ENCODE data around the gene ZNF816.
"Not testable (repeated sequence)": the region's sequence is repeated elsewhere in the genome, so short reads cannot be mapped to it uniquely, and the experiment has no call there.

ZNF816 gene

DNA sequence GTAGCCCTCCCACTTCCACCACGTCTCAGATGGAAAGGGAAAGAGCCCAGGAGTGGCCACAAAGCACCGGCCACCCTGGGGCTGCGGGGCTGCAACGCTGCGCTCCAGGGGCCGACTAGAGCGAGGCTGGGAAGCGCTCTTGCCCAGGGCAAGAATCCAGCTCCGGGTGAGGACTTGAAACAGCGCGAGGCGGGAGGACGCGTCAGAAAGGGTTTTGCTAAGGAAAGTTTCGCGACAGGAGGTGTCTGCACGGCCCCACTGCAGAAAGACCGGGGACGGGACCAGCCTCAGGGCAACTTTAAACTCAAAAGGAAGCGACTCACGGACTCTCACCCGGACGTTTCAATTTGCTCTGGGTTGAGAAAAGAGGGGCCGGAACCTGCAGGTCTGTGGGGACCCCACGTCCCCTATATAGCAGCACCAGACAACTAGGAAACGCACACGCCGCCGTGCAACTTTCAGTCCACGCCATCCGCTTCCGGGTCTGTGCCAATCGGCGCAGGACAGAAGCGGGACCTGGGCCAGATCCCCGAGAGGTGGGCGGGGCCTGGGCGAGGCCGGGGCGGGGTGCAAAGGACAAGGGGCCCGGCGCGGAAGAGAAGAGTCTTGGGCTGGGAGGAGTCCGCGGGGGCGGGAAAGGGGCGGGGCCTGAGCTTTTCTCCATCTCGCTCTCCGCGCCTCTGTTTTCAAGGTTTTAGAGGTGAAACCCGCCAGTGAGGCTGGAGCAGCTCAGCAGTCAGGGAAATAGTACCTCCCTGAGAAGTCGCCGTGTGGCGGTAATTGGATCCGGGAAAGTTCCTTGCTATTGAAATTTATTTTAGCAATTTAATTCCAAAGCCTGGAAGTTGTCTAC, at the start of gene ZNF816:
ZNF816 (minus strand) TSS at position 488 of the 853 bp plus-strand sequence. CDS start 6,792 bp downstream, outside the sequence.
- DNase-seq, result peak; percentile 91

DNA sequence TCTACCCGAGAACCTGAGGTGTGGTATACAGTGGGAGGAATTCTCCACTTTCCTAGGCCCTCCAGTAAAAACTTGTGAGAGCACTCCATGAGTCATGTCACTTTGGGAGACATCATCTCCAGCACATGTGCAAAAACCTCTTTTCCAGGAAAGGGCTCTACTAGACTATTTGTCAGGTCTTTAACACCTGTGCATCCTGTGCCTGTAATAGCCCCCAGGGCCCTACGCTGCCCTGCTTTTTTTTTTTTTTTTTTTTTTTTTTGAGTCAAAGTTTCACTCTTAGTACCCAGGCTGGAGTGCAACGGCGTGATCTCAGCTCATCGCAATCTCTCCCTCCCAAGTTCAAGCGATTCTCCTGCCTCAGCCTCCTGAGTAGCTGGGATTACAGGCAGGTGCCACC, 49.3 kb upstream of the ZNF816 start:
- DNase-seq, result no peak

DNA sequence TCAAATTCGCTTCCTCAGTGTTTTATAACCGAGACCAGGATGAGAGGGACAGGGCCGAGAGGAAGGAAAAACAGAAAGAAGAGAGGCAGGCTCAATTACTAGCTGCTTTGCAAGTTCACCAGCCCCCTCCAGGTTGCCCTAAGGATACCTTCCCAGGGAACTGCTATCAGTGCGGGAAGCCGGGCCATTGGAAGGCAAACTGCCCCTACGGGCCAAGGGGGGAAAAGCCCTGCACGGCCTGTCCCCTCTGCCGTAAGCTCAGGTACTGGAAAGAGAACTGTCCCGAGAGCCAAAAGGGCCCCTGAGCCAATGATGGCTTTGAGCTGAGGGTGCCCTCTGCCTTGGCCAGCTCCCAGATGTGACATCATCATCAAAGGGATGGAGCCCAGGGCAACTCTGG, 47.8 kb upstream of the ZNF816 start:
- DNase-seq, result no peak

- no peak for DNase-seq
Observed at GRCh38 chr19:53008061-53008778, 45.5 kb upstream of the ZNF816 start.

DNA sequence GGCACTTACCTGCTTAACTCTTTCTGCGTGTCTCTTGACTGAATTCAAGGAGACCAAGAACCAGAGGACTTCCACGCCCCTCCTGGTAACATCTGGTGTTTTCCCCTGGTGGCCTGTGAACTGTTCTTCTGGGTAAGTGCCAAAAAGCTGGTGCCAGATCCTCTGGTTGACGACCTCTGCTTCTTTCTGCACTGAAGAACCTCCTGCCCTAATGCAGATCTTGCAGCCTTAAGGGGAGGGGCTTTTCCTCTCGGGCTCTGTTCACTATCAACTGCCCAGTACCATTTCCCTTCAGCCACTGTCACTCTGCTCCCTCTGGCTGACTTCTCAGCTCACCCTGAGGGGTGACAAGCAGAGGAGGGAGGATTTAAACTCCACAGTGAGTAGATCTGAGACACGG, 44.9 kb upstream of the ZNF816 start:
- DNase-seq, result no peak

- DNase-seq, result no peak
Observed at GRCh38 chr19:53007200-53007599, 44.5 kb upstream of the ZNF816 start.

DNA sequence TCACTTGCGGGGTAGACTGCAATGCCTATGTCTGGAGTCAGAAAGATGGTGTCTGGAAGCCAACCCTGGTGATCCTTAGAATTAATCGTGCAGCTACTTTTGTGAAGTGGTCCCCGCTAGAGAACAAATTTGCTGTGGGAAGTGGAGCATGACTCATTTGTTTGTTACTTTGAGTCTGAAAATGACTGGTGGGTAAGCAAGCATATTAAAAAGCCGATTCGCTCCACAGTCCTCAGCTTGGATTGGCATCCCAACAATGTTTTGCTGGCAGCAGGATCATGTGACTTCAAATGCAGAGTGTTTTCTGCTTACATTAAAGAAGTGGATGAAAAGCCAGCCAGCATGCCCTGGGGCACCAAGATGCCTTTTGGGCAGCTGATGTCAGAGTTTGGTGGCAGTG, 41.6 kb upstream of the ZNF816 start:
- no peak for DNase-seq

GRCh38 chr19:53002479-53002878, 39.8 kb upstream of the ZNF816 start:
- DNase-seq, result no peak

DNA sequence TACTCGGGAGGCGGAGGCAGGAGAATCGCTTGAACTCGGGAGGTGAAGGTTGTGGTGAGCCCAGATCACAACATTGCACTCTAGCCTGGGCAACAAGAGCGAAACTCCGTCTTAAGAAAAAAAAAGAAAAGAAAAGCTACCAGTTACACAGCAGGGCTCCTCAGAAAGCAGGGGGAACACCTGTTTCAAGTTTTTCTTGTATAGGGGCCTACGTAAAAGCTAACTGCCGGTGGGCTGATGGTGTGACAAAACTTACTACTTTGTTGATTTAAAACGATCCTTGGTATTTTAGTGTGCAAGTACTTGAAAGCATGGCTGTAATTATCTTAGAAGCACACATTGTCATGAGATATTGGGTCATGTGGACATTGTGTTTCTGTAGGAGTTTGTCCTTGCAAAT, 35.3 kb upstream of the ZNF816 start:
- DNase-seq, result no peak

- DNase-seq, result no peak
Observed at GRCh38 chr19:52995711-52996110, 33.0 kb upstream of the ZNF816 start.

DNA sequence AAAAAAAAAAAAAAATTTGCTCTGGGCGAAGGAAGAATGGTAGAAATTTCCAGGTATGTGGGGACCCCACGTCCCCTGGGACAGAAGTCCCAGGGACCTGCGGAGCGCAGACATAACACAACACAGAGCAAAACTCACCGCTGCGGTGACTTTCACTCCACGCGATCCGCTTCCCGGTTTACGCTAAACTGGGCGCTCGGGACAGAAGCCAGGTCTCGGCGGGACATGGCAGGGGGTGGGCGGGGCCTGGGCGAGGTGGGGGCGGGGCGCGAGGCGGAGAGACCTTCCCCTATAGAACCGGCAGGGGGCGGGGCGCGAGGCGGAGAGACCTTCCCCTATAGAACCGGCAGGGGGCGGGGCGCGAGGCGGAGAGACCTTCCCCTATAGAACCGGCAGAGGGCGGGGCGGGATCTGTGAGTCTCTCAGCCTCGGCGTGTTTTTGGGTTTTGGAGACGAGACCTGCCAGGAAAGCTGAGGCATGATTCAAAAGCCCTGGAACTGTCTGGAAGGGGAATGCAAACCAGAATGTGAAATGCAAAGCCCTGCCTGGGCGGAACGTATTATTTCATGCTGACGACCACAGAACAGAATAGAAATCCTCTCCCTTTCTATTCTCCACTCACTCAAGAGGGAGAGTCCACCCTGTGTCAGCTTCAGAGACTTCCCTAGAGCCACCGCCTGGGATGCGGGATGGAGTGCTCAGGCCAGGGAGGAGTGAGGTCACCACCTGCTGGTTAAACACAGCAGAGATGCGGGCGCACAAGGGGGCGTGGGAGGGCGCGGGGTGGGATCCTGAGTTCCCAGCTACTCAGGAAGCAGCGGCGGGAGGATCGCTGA, 30.9 kb upstream of the ZNF816 start:
- peak; percentile 30 for DNase-seq

GRCh38 chr19:52992109-52993004, 29.7 kb upstream of the ZNF816 start:
- no peak for DNase-seq

DNA sequence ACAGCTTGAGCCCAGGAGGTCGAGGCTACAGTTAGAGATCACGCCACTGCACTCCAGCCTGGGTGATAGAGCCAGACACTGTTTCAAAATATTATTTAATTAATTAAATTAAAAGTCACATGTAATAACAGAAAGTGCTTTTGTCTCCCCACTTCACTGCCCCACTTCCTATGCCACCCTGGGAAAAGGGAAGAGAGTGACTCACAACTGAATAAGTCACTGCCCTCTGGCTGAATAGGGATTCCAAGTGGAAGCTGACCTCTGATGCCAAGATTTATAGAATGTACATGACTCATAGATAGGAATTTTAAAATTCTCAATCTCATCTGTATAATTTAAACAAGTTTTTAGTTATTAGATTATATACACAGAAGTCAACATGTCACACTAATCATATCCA, 28.8 kb upstream of the ZNF816 start:
- DNase-seq, result no peak

DNA sequence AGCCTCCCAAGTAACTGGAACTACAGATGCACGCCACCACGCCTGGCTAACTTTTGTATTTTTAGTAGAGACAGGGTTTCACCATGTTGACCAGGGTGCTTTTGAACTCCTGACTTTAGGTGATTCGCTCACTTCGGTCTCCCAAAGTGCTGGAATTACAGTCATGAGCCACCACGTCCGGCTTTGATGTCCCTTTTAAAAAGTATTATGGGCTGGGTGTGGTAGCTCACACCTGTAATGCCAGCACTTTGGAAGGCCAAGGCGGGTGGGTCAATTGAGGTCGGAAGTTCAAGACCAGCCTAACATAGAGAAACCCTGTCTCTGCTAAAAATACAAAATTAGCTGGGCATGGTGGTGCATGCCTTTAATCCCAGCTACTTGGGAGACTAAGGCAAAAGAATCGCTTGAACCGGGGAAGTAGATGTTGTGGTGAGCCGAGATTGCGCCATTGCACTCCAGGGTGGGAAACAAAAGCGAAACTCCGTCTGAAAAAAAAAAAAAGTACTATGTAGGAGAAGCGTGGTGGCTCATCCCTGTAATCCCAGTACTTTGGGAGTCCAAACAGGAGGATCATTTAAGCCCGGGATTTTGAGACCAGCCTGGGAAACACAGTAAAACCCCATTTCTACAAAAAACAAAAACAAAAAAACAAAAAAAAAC, 28.2 kb upstream of the ZNF816 start:
- DNase-seq, result no peak

DNA sequence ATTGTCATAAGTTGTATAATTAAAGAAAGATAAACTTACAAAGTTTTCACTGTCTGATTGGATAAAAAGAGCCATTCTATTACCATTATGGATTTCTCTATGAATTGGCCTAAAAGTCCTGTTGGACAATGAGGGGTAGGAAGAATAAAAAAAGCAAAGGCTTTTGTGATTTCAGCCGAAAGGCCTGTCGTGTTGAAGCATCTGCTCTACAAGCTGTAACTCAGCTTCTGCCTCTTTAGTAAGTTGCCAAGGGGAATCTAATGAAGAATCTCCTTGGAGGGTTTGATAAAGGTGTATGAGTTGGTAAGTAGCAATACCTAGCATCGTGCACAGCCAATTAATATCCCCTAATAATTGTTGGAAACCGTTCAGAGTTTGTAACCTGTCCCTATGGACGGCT, 25.8 kb upstream of the ZNF816 start:
- no peak for DNase-seq

DNA sequence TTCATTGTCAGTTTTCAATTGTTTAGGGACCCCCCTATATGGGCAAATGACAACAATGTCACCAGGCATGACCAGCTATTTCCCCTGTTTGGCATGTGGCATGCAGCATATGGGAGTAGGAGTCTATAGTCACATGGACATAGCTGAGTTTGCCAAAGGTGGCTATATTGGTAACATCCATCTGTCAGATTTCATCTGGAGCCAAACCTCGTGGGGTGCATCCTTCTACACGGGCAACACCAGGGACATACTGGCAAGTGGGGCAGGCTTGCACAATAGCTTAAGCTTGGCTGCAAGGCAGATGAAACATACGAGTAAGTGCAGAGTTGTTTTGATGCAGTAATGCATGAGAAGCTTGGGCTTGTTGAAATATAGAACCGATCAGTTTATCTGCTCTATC, 24.5 kb upstream of the ZNF816 start:
- DNase-seq, result no peak

DNA sequence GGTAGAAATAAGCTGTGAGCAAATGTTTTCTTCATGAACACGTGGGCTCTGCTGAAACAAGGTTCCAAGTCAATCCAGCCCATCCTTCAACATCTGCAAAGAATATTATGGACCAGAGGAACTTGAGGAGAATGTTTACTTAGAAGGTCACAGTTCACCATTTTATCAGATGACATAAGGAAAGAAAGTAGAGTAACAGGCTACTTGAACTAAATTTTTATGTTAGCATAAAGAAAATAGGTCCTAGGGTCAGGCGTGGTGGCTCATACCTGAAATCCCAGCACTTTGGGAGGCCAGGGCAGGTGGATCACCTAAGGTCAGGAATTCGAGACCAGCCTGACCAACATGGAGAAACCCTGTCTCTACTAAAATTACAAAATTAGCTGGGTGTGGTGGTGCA, 20.5 kb upstream of the ZNF816 start:
- DNase-seq, result not testable (repeated sequence)

DNA sequence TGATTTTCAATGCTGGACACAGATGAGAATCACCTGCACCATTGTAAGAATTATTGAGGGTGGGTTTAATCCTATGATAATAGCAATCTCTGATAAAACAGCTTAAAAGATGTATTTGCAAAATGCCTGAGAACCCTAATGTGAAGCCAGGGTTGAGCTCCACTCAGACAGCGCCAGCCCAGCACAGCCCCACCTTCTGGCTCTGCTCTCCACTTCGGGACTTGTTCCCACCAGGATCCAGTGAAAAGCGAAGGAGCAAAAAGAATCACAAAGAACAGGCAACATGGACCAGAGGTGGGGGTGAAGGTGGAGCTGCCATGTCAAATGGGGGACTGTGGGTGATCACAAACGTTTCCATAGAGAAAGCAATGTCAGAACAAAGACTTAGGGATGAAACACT, 18.6 kb upstream of the ZNF816 start:
- DNase-seq, result no peak

- no peak for DNase-seq
Observed at GRCh38 chr19:52967772-52968171, 5.1 kb upstream of the ZNF816 start.

- DNase-seq, result no peak
Observed at GRCh38 chr19:52963247-52963618, 552 bp upstream of the ZNF816 start.

GRCh38 chr19:52961981-52962380, 700 bp downstream of the ZNF816 start:
- no peak for DNase-seq
